DLD1 (cell line): ENCODE results near the gene ZNF646.

Experiments
- in situ Hi-C: cut with HindIII; loops from 2 replicates; pipeline ENCODE4 v1.10.0; 2017; ENCODE audit warnings: low sequenced_read_pairs

Gene ZNF646

GRCh38 chr16:31106509-31107464 lies 32.6 kb downstream of the ZNF646 start:
- in situ Hi-C loops = no loop called here

GRCh38 chr16:31107465-31107867 lies 33.2 kb downstream of the ZNF646 start:
- in situ Hi-C loops = no loop called here

GRCh38 chr16:31108035-31108793 lies 34.0 kb downstream of the ZNF646 start, which contains the start of gene BCKDK:
BCKDK (plus strand) TSS chr16:31108386; CDS start chr16:31109224, 838 bp downstream.
- in situ Hi-C loops = no loop called here

- in situ Hi-C loops = no loop called here
These were observed 34.8 kb downstream of the ZNF646 start for GRCh38 chr16:31108794-31109558.

- in situ Hi-C loops = no loop called here
These were observed 35.4 kb downstream of the ZNF646 start for GRCh38 chr16:31109622-31110021.

GRCh38 chr16:31110106-31111034 lies 36.1 kb downstream of the ZNF646 start:
- in situ Hi-C loops = no loop called here

GRCh38 chr16:31111881-31112466 lies 37.8 kb downstream of the ZNF646 start:
- in situ Hi-C loops = no loop called here

- in situ Hi-C loops = no loop called here
These were observed 38.5 kb downstream of the ZNF646 start for GRCh38 chr16:31112711-31113110.

GRCh38 chr16:31113121-31114120 lies 39.2 kb downstream of the ZNF646 start:
- in situ Hi-C loops = no loop called here

- in situ Hi-C loops = no loop called here
These were observed 40.2 kb downstream of the ZNF646 start for GRCh38 chr16:31114468-31114867.

- in situ Hi-C loops = no loop called here
These were observed 43.4 kb downstream of the ZNF646 start, which contains the start of gene KAT8 for GRCh38 chr16:31117384-31118222. KAT8 (plus strand) TSS chr16:31117664; CDS start chr16:31117682, 18 bp downstream.

GRCh38 chr16:31118223-31119155 lies 44.3 kb downstream of the ZNF646 start:
- in situ Hi-C loops = no loop called here

- in situ Hi-C loops = no loop called here
These were observed 45.9 kb downstream of the ZNF646 start for GRCh38 chr16:31120129-31120528.

- in situ Hi-C loops = no loop called here
These were observed 51.6 kb downstream of the ZNF646 start for GRCh38 chr16:31125844-31126243.

GRCh38 chr16:31127182-31127581 lies 53.0 kb downstream of the ZNF646 start:
- in situ Hi-C loops = no loop called here
